ENCODE results near the gene ELANE.
"Not testable (repeated sequence)": the region's sequence is repeated elsewhere in the genome, so short reads cannot be mapped to it uniquely, and the experiment has no call there.

ELANE gene

GRCh38 chr19:878751-879561, 26.9 kb downstream of the ELANE start:
- DNase-seq (ENCODE audit: low read depth, low spot score): not testable (repeated sequence)

- no peak for DNase-seq (ENCODE audit: low read depth, low spot score)
Observed at GRCh38 chr19:879711-880438, 27.8 kb downstream of the ELANE start.

GRCh38 chr19:881385-882071, 29.4 kb downstream of the ELANE start:
- DNase-seq (ENCODE audit: low read depth, low spot score): no peak

DNA sequence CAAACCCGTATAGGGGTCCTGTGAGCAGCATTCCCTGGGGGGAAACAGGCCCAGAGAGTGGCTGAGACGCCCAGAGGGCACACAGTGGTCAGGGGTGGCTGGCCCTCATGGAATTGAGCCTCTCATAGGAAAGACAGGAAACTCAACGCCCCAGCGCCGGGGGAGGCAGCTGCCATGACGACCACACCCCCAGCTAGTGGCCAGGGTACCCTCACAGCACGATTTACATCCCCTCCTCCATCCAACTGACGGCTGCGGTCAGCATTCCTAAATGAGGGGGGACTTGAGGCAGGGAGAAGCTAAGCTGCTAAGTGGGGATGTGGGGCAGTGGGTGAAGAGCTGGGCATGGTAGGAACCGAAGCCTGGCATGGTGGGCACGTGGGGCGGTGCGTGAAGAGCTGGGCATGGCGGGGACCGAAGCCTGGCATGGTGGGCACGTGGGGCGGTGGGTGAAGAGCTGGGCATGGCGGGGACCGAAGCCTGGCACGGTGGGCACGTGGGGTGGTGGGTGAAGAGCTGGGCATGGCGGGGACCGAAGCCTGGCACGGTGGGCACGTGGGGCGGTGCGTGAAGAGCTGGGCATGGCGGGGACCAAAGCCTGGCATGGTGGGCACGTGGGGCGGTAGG, 30.9 kb downstream of the ELANE start:
- DNase-seq (ENCODE audit: low read depth, low spot score): no peak

DNA sequence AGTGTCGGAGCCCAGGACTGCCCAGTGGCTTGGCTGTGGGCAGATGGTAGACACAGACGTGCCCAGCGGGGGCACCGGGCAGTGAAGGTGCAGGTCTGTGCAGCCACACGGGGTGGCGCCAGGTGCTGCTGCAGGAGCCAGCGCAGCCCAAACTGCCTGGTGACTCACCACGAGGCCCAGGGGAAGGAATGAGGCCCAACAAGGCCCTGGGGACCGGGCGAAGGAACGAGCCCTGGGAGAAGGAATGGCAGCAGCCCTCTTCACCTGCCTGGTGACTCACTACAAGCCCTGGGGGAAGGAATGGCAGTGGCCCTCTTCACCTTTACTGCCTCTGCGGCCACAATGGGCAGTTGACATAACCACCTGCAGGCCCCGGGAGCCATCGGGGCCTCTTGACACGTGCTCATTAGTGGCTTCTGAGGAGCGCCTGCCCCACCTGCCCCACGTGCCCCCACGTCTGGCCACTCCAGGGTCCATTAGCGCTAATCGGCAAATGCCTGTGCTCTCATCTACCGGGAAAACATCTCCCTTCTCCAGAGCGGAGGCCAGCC, 31.6 kb downstream of the ELANE start:
- DNase-seq (ENCODE audit: low read depth, low spot score): no peak

- DNase-seq (ENCODE audit: low read depth, low spot score): no peak
Observed at GRCh38 chr19:884420-885211, 32.5 kb downstream of the ELANE start.

GRCh38 chr19:885536-886224, 33.6 kb downstream of the ELANE start:
- no peak for DNase-seq (ENCODE audit: low read depth, low spot score)

GRCh38 chr19:887072-887471, 35.0 kb downstream of the ELANE start:
- DNase-seq (ENCODE audit: low read depth, low spot score): no peak

DNA sequence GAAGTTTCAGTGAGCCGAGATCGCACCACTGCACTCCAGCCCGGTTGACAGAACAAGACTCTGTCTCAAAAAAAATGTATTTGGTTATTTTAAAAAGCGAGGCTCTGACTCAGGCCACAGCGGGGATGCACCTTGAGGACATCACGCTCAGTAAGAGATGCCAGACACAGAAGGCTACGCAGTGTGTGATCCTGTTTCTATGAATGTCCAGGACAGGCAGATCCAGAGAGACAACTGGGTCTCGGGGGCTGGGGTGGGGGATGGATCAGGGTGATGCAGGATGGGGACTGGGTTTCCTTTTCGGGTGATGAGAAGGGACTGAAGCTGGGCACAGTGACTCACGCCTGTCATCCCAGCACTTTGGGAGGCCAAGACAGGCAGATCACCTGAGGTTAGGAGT, 35.5 kb downstream of the ELANE start:
- no peak for DNase-seq (ENCODE audit: low read depth, low spot score)

DNA sequence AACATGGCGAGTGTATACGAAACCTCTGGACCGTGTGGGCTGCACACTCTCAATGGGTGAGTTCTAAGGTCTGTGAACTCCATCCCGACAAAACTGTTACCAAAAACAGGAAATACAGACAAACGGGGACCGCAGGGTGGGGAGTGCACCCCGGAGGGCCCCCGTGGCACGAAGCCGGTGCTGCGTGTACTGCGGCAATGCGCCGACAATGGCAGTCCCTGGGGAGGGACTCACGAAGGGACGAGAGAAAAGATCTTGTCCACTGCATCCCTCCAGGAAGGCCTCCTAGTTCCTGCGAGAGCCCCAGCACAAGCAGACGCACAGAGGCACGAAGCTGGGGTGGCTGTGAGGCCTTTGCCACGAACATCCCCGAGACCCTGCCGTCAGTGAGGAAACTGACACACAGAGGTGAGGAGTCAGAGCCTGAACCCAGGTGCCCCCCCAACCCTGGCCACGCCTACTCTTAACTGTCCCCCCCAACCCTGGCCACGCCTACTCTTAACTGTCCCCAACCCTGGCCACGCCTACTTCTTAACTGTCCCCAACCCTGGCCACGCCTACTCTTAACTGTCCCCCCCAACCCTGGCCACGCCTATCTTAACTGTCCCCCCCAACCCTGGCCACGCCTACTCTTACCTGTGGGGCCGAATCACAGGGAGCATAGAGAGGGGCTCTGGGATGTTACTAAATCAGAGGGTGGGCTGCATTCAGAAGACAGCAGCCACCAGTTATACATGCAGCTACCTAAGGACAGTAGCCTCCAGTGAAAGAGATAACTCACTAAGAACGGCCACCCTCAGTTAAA, 36.7 kb downstream of the ELANE start:
- no peak for DNase-seq (ENCODE audit: low read depth, low spot score)

DNA sequence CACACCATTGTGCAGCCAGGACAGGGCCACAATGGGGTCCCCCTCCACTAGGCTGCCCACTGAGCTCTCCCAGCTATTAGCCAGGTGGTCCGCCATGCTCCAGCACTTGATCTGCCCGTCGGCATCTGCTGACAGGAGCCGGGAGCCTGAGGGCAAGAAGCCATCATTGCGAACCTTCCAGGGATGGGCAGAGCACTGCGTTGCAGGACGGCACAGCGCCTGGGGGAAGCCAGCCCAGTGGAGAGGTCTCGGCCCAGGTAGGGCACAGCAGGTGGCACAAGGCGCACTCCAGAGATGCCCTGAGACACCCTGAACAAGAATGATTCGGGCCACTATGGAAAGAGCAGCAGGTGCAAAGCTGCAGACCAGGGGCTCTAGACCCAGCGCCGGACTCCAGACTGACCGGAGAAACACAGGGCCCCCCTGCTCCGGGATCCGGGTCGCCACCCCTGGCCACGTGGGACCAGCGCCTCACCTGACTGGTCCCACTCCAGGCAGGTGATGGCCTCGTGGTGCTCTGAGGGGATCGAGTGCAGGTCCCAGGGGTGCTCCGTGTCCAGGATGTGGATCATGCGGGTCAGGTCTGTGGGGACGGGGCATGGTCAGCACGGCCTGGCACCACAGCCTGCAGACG, 37.7 kb downstream of the ELANE start:
- DNase-seq (ENCODE audit: low read depth, low spot score): no peak

- DNase-seq (ENCODE audit: low read depth, low spot score): no peak
Observed at GRCh38 chr19:890831-891230, 38.7 kb downstream of the ELANE start.

GRCh38 chr19:891421-892200, 39.5 kb downstream of the ELANE start:
- DNase-seq (ENCODE audit: low read depth, low spot score): not testable (repeated sequence)

GRCh38 chr19:892243-892893, 40.3 kb downstream of the ELANE start:
- DNase-seq (ENCODE audit: low read depth, low spot score): no peak

DNA sequence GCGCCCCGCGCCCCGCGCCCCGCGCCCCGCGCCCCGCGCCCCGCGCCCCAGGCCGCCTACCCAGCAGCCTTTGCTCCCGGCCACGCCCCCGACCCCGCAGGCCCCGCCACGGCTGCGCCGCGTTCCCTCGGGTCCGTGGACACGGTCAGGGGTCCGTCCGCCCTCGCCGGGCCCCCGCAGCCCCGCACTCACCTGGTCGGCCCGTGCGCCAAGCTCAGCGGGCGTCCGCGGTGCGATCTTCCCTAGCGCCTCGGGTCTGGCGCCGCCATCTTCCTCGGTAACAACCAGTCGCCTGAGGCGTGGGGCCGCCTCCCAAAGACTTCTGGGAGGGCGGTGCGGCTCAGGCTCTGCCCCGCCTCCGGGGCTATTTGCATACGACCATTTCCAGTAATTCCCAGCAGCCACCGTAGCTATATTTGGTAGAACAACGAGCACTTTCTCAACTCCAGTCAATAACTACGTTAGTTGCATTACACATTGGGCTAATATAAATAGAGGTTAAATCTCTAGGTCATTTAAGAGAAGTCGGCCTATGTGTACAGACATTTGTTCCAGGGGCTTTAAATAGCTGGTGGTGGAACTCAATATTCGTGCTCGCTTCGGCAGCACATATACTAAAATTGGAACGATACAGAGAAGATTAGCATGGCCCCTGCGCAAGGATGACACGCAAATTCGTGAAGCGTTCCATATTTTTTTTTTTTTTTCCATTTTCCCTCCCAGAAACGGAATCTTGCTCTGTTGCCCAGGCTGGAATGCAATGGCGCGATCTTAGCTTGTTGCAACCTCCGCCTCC, 41.0 kb downstream of the ELANE start, which contains the start of the genes MED16 and RNU6-9:
Gene MED16 (minus strand): TSS at position 294 of the 796 bp plus-strand sequence. CDS start 2,056 bp downstream, outside the sequence.
Gene RNU6-9 (plus strand): TSS at position 591 of the 796 bp plus-strand sequence.
- DNase-seq (ENCODE audit: low read depth, low spot score): peak; percentile 65

- DNase-seq (ENCODE audit: low read depth, low spot score): no peak
Observed at GRCh38 chr19:896434-896833, 44.3 kb downstream of the ELANE start.

GRCh38 chr19:896999-897398, 44.9 kb downstream of the ELANE start:
- DNase-seq (ENCODE audit: low read depth, low spot score): no peak
